ENCODE measurements around the gene LRP4. TPM values are rescaled to one million over a fixed set of nuclear protein-coding genes. Genes with fewer than 3 reads are reported as not detected.
"Not testable (repeated sequence)": the region's sequence is repeated elsewhere in the genome, so short reads cannot be mapped to it uniquely, and the experiment has no call there.

The LRP4 gene
- polyA plus RNA-seq, 1 donor from 2014 or later: not detected

GRCh38 chr11:46928701-46929100, 10.4 kb upstream of the LRP4 start:
- not testable (repeated sequence) for H3K9me2 ChIP-seq (ENCODE audit: insufficient read depth, low read length); H3K36me3 ChIP-seq (ENCODE audit: insufficient read depth, low read length); H3K79me2 ChIP-seq (replicated peaks; ENCODE audit: insufficient read depth, low read length); H3K9me3 ChIP-seq (ENCODE audit: low read length); H3K4me2 ChIP-seq (ENCODE audit: low read length); H3K9ac ChIP-seq (ENCODE audit: low read length); H4K20me1 ChIP-seq (ENCODE audit: insufficient read depth); H3K27ac ChIP-seq (ENCODE audit: low read length); H3K4me3 ChIP-seq (ENCODE audit: low read length); H2AFZ ChIP-seq (ENCODE audit: low read depth, low read length); H3K27me3 ChIP-seq (ENCODE audit: insufficient read depth, low read depth, low read length); H3F3A ChIP-seq (ENCODE audit: insufficient read depth, low read length, poor library complexity, severe bottlenecking)

GRCh38 chr11:46927928-46928327, 9.6 kb upstream of the LRP4 start:
- not testable (repeated sequence) for H3K79me2 ChIP-seq (replicated peaks; ENCODE audit: insufficient read depth, low read length)

DNA sequence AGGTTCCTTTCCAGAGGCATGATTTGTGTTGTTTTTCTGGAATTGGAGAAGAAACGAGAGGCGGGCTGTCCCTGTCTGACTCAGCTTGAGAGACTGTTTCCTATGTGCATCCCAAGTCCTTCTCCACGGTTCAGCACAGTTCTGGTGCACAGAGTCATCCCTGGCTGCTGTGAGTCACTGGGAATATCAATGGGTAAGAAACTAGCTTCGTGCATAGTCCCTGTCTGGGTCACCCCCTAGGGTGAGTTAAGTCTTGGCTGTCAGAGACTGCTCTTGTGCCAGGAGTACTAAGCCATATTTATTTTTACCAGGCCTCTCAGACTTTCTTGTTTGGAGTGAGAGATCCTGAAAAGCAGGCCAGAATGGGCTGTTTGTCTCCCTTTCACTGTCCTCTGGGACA, 2.4 kb upstream of the LRP4 start:
- H3K4me3 ChIP-seq (ENCODE audit: low read length): no peak overlapping the region
- H3K9ac ChIP-seq (ENCODE audit: low read length): no peak overlapping the region
- no peaks in the 10 kb centered on the region for H3F3A ChIP-seq (ENCODE audit: insufficient read depth, low read length, poor library complexity, severe bottlenecking)
- no peak overlapping the region for H2AFZ ChIP-seq (ENCODE audit: low read depth, low read length)
- TF ChIP-seq, protein P1, sequence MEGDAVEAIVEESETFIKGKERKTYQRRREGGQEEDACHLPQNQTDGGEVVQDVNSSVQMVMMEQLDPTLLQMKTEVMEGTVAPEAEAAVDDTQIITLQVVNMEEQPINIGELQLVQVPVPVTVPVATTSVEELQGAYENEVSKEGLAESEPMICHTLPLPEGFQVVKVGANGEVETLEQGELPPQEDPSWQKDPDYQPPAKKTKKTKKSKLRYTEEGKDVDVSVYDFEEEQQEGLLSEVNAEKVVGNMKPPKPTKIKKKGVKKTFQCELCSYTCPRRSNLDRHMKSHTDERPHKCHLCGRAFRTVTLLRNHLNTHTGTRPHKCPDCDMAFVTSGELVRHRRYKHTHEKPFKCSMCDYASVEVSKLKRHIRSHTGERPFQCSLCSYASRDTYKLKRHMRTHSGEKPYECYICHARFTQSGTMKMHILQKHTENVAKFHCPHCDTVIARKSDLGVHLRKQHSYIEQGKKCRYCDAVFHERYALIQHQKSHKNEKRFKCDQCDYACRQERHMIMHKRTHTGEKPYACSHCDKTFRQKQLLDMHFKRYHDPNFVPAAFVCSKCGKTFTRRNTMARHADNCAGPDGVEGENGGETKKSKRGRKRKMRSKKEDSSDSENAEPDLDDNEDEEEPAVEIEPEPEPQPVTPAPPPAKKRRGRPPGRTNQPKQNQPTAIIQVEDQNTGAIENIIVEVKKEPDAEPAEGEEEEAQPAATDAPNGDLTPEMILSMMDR (IDR thresholded peaks at IDR 0.05; ENCODE audit: poor library complexity, severe bottlenecking): no peak
- no peak for TF ChIP-seq RAD21 (conservative IDR thresholded peaks at IDR 0.05)
- no peak for TF ChIP-seq REST (IDR thresholded peaks at IDR 0.05; ENCODE audit: borderline replicate concordance)
- no peak for TF ChIP-seq POLR2AphosphoS5 (IDR thresholded peaks at IDR 0.05)
- no peak for TF ChIP-seq EZH2 (IDR thresholded peaks at IDR 0.05; ENCODE audit: borderline replicate concordance, insufficient read depth, low read length, poor library complexity, severe bottlenecking)
- TF ChIP-seq MXI1 (conservative IDR thresholded peaks at IDR 0.05; ENCODE audit: poor library complexity, severe bottlenecking): no peak
- TF ChIP-seq SMC3 (conservative IDR thresholded peaks at IDR 0.05; ENCODE audit: poor library complexity): no peak
- no peak for TF ChIP-seq TAF1 (IDR thresholded peaks at IDR 0.05; ENCODE audit: low read depth)
- TF ChIP-seq EP300 (conservative IDR thresholded peaks at IDR 0.05; ENCODE audit: poor library complexity, severe bottlenecking): no peak
- no peaks in the 10 kb centered on the region for H3K9me3 ChIP-seq (ENCODE audit: low read length)
- no peaks in the 10 kb centered on the region for H3K36me3 ChIP-seq (ENCODE audit: insufficient read depth, low read length)
- H4K20me1 ChIP-seq (ENCODE audit: insufficient read depth): no peaks in the 10 kb centered on the region
- H3K4me2 ChIP-seq (ENCODE audit: low read length): no peak overlapping the region
- no peak overlapping the region for H3K27ac ChIP-seq (ENCODE audit: low read length)
- H3K27me3 ChIP-seq (ENCODE audit: insufficient read depth, low read depth, low read length): peaks cover 35% of the 10 kb centered on the region
- H3K79me2 ChIP-seq (replicated peaks; ENCODE audit: insufficient read depth, low read length): no peaks in the 10 kb centered on the region
- H3K9me2 ChIP-seq (ENCODE audit: insufficient read depth, low read length): no peaks in the 10 kb centered on the region

More at GRCh38 chr11:46927928-46928327, 9.6 kb upstream of the LRP4 start:
- H3K27me3 ChIP-seq (ENCODE audit: insufficient read depth, low read depth, low read length); H3K36me3 ChIP-seq (ENCODE audit: insufficient read depth, low read length); H3K9me2 ChIP-seq (ENCODE audit: insufficient read depth, low read length); H3F3A ChIP-seq (ENCODE audit: insufficient read depth, low read length, poor library complexity, severe bottlenecking); H3K4me2 ChIP-seq (ENCODE audit: low read length); H4K20me1 ChIP-seq (ENCODE audit: insufficient read depth); H2AFZ ChIP-seq (ENCODE audit: low read depth, low read length); H3K27ac ChIP-seq (ENCODE audit: low read length); H3K9me3 ChIP-seq (ENCODE audit: low read length); H3K4me3 ChIP-seq (ENCODE audit: low read length); H3K9ac ChIP-seq (ENCODE audit: low read length): not testable (repeated sequence)
